ENCODE data around the gene BCAS3.
"Not testable (repeated sequence)": the region's sequence is repeated elsewhere in the genome, so short reads cannot be mapped to it uniquely, and the experiment has no call there.

BCAS3 gene

DNA sequence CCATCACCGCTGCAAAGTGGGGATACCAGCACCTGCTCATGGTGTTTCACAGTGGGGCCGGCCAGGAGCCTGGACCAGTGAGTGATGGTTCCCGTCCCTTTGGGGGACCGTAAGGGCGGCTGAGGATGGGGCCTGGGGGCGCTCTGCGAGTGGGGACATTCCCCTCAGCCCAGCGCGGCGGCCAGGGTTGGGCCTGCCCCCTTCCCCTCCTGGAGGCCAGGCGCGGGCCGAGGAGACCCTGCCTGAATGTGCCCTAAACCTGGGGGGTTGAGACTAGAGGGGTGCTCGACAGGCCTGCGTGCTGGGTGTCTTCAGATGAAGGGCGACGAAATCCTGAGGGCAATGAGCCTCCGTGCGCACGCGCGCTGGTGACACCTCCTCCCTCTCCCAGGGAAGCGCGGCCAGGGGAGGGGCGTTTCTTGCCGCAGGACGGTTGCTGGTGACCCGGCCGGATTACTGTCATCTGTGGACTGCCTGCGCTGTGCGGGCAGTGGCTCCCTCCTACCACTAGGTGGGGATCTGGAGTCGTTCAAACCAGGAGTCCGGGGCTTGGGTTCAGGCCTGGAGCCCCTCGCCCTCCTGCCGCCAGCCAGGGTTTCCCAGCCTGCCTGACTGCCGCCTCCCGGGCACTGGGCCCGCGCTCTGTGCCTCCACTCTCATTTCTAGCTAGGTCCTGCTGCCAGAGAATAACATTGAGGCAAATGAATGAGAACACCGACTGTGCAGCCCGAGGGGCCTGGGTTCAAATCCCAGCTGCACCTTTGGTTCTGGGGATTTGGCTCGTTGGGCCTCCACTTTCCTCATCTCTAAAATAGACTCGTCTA lies 739.1 kb downstream of the BCAS3 start:
- DNase-seq, result peak; percentile 25

DNA sequence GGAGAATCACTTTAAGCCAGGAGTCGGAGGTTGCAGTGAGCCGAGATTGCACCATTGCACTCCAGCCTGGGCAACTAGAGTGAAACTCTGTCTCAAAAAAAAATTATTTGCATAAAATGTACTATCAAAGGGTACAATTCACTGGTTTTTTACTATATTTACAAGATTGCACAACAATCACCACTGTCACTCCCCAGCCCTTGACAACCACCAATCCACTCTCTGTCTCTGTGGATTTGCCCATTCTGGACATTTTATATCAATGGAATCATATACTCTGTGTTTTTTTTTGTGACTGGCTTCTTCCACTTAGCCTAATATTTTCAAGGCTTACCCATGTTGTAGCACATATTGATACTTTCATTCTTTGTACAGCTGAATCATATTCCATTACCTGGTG lies 740.8 kb downstream of the BCAS3 start:
- no peak for DNase-seq

DNA sequence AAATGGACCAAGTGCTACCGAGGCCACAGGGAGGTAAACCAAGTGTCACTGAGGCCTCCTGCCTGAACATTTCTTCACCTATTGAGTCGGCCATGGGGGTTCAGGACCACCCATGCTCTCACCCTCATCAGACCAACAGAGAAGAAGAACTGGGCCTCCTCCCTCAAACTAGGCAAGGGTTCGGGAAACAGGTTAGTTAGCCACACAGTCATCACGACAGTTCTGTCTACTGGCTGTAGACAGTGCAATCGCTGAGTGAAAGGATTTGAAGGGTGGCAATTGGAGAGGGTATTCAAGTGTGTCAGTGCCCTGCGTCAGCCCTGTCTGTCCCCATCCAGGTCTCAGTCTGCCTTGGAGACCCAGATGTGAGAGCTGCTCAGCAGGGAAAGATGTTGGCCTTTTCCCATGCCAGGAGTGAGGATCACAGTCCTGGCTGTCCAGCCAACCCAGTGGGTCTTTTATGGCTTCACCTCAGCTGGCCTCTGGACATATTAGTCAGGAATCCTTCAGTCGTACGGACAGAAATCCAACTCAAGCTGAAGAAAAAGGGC lies 741.9 kb downstream of the BCAS3 start:
- DNase-seq, result no peak

DNA sequence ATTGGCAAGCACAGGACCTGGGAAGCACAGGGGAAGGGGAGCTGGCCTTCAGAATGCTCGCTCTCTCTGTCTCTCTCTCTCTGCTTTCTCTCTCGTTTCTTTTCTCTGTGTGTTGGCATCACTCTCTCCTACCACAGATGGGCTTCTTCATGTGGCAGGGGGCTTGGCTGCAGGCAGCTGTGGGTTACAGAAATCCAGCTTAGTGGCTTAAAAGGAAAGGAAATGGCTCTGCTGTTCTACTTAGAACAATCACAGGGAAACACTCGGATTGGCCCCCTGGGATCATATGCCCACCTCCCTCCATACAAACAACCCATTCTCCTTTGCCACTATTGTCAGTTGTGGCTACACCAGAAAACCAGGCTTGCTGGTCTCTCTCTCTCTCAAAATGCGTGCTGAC lies 742.4 kb downstream of the BCAS3 start:
- no peak for DNase-seq

DNA sequence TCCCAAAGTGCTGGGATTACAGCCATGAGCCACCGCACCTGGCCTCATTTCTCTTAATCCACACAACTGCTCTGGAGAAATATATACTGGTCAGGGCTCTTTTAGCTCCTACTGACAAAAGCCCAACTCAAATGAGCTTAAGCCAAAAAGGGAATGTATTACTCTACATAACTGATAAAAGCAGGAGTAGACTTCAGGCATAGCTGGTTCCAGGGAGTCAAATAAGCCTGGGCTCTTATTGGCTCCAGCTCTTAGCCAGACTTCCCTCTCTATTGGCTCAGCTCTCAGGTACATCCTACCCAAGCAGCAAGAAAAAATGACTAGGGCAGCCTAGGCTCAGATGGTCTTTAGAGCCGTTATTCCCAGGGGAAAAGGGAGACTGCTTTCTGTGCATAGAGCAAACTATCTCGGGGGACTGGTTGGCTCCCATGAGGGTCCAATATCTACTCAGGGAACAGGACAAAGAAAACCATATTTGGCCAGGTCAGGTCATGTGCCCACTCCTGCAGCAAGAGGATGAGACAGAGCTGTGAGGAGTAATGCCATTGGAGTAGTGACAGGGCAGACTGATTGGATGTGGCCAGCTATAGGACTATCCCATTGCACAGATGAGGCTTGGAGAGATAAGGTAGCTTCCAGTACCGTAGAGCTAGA lies 743.2 kb downstream of the BCAS3 start:
- no peak for DNase-seq

GRCh38 chr17:61421460-61421859 lies 743.8 kb downstream of the BCAS3 start:
- no peak for DNase-seq

GRCh38 chr17:61422116-61422799 lies 744.6 kb downstream of the BCAS3 start:
- no peak for DNase-seq

- DNase-seq, result no peak
Observed at GRCh38 chr17:61422869-61423268, 745.2 kb downstream of the BCAS3 start.

DNA sequence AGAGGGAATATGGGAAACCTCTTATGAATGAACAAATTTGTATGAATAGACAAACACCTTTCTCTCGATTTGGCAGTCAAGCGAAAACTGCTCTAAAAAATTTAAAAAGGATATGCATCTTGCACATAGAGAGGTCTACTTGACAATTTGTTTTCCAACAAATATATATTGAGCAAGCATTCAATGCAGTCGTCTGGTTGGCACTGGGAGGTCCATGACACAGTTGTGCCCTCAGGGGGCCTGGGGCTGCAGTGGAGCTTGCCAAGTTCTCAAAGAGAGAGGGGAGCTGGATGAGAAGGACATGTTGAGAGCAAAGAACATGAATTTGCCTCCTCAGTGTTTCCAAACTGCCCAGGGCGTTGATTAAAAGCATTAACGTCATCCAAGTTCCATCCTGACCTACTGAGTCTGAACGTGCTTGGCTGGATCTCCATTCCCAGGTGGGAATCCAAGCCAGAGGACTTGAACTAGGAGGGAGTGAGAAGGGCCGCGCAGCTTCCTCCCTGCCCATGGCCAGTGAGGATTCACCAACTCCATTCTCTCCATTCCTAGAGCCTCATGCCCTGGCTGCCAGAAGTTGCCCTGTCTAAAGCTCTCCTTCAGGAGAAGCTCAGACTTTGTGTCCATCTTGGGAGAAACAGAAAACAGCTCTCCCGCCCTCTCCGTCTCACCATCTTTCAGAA lies 746.5 kb downstream of the BCAS3 start:
- no peak for DNase-seq

GRCh38 chr17:61425682-61426481 lies 748.2 kb downstream of the BCAS3 start:
- DNase-seq, result no peak

GRCh38 chr17:61426482-61427304 lies 749.0 kb downstream of the BCAS3 start:
- peak; percentile 61 for DNase-seq

DNA sequence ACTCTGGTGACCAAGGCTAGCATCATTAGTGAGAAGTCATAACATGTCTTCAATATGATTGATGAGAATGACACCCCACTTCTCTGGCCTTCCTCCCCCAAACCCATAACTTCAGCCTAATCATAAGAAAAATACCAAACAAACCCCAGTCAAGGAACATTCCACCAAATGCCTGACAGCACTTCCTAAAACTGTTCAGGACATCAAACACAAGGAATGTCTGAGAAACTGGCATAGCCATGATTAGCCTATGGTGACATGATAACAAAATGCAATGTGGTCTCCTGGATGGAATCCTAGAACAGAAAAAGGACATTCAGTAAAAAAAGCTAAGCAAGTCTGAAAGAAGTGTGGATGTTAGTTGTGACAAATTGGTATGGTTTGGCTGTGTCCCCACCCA lies 749.9 kb downstream of the BCAS3 start:
- DNase-seq, result no peak

DNA sequence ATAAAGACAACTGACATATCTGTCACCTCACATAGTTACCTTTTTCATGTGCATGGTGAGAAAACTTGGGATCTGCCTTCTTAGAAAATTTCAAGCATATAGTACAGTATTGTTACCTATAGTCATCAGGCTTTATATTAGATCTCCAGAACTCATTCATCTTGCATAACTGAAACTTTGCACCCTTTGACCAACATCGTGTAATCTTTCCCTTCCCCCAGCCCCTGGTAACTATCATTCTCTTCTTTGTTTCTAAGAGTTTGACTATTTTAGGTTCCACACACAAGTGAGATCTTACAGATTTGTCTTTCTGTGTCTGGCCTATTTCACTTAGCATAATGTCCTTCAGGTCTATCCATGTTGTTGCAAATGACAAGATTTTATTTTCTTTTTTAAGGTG lies 751.6 kb downstream of the BCAS3 start:
- DNase-seq, result no peak

DNA sequence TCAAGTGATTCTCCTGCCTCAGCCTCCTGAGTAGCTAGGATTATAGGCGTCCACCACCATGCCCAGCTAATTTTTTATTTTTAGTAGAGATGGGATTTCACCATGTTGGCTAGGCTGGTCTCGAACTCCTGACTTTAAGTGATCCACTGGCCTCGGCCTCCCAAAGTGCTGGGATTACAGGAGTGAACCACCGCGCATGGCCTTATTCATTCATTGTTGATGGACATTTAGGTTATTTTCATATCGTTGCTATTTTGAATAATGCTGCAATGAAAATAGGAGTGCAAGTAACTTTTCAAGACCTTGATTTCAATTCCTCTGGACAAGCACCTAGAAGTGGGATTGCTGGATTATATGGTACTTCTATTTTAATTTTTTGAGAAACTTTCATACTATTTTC lies 752.2 kb downstream of the BCAS3 start:
- DNase-seq, result not testable (repeated sequence)

DNA sequence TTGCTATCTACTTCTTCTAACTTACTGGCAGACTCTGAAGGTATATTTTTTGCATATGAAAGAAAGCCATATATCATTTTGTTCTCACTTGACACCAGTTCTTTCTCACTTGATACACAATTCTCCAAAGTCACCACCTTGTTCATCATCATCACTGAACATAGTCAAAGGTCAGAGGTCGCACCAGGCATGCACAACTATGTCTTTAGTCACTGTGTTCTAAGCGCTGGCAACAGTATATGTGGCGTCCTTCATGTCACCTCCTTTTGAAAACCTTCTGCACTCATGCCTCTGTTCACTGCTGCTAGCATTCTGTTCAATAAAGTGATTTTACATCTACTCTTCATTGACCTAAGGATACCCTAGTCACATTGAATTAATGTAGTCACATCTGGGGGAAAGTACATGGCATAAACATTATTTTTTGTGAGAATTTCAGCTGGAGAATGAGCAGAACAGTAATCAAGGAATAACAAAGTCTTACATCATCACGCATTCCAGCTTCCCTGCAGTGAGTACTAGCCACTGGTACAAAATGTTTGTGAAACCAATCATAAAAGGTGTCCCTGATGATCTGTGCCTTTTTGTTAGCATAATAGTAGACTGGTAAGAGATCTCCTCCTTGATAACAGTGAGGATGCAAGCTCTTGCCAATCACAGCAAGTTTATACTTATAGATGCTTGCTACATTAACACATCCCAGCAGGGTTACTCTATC lies 754.1 kb downstream of the BCAS3 start:
- DNase-seq, result no peak

- DNase-seq, result no peak
Observed at GRCh38 chr17:61436273-61436672, 758.6 kb downstream of the BCAS3 start.

DNA sequence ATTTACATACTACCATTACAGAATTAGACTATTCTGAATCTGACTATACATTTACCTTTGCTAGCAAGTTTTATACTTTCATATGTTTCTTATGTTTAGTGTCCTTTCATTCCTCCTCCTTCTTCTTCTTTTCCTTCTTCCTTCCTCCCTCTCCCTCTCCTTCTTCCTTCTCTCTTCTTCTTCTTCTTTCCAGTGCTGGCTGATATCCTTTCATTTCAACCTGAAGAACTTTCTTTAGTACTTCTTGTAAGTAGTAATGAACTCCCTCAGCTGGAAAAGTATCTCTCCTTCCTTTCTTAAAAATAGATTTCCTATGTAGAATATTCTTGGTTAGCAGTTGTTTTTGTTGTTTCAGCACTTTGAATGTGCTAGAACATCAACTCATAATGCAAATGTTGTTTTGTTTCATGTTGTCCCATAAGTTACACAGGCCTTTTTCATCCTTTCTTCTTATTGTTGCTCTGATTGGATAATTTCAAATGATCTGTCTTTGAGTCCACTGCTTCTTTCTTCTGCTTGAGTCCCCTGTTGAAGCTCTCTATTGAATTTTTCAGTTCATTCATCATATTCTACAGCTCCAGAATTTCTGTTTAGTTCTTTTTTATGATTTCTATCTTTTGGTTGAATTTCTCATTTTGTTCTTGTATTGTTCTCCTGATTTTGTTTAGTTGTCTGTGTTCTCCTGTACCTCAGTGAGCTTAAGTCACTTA lies 759.5 kb downstream of the BCAS3 start:
- DNase-seq, result no peak

GRCh38 chr17:61440697-61441096 lies 763.0 kb downstream of the BCAS3 start:
- no peak for DNase-seq

DNA sequence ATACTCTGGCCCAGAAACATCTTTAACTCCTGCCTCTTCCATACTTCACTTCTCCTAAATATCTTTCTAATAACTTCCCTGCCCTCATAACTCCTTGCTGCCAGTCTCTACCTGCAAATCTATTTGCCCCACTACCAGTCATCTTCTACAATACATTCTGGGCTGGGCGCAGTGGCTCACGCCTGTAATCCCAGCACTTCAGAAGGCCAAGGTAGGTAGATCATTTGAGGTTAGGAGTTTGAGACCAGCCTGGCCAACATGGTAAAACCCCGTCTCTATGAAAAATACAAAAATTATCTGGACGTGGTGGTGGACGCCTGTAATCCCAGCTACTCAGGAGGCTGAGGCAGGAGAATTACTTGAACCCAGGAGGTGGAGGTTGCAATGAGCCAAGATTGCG lies 763.9 kb downstream of the BCAS3 start:
- not testable (repeated sequence) for DNase-seq
